HCT116 (cell line): ENCODE results near the gene GNLY.

Source experiments
- EZH2phosphoT487 ChIP-seq: fragments of 200-600 bp; IDR thresholded peaks from 2 replicates; pipeline ENCODE4 v1.6.1; 2018; ENCODE audit warnings: antibody characterized with exemption, borderline replicate concordance
- JUND ChIP-seq: IDR thresholded peaks from 2 replicates; pipeline ENCODE4 v1.6.1; 2012
- POLR2A ChIP-seq: IDR thresholded peaks from 2 replicates; pipeline ENCODE4 v1.7.0; 2011; ENCODE audit warnings: borderline replicate concordance; ENCODE audit not compliant: insufficient read depth, insufficient read length; ENCODE audit errors: extremely low read depth
- POLR2AphosphoS5 ChIP-seq: IDR thresholded peaks from 2 replicates; pipeline ENCODE4 v1.6.1; 2011; ENCODE audit warnings: mild to moderate bottlenecking, low read depth, low read length, moderate library complexity
- YY1 ChIP-seq: IDR thresholded peaks from 2 replicates; pipeline ENCODE4 v1.6.1; 2011; ENCODE audit warnings: low read length, low read depth, moderate library complexity, mild to moderate bottlenecking; ENCODE audit not compliant: insufficient replicate concordance; ENCODE audit errors: extremely low read depth
- ZNF274 ChIP-seq: fragments of 200-500 bp; sonication (Bioruptor generic); IDR thresholded peaks from 2 replicates; pipeline ENCODE4 v1.6.1; 2014; ENCODE audit warnings: mild to moderate bottlenecking, low read depth, low read length, inconsistent platforms
- TF ChIP-seq, protein P1 (sequence below), 3 experiments: fragments of 200-600 bp in 1 of 3; sonication (generic) in 1 of 3; IDR thresholded peaks in 2 of 3; conservative IDR thresholded peaks in 1 of 3; 2 replicates each; pipeline ENCODE4 v1.5.1; 2012 to 2017; ENCODE audit warnings: low read depth in 2 of 3, low read length in 2 of 3, antibody characterized with exemption in 1 of 3, borderline replicate concordance in 1 of 3, control low read depth in 1 of 3, mild to moderate bottlenecking in 1 of 3, mixed read lengths in 1 of 3, mixed run types in 1 of 3, moderate library complexity in 1 of 3; ENCODE audit not compliant: insufficient read depth in 1 of 3
- TF ChIP-seq, protein P2 (sequence below): IDR thresholded peaks from 2 replicates; pipeline ENCODE4 v1.6.1; 2012
- TF ChIP-seq, protein P3 (sequence below): IDR thresholded peaks from 2 replicates; pipeline ENCODE4 v1.6.1; 2011; ENCODE audit warnings: mild to moderate bottlenecking, low read length, moderate library complexity; ENCODE audit not compliant: insufficient replicate concordance; ENCODE audit errors: extremely low read depth

DNA sequence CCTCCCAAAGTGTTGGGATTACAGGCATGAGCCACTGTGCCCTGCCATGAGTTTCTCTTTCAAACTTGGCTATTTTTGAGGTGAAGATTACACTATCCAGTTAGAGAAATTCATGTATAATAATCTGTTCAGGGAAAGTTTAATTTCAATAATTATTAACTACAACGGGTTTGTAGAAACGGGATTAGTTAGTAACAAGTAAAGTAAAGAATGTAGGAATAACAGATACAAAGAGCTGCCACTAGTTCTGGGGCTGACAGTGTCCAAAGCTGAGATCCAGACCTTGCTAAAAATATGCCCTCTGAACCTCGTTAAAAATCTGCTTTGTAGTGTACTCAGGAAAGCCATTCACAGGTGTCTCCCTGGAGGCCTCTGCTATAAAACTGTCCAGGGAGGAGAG, 43.1 kb upstream of the GNLY start:
- TF ChIP-seq POLR2A (no peak), YY1 (no peak), ZNF274 (no peak), EZH2phosphoT487 (no peak), POLR2AphosphoS5 (no peak), JUND (no peak)
- TF ChIP-seq, protein P1, sequence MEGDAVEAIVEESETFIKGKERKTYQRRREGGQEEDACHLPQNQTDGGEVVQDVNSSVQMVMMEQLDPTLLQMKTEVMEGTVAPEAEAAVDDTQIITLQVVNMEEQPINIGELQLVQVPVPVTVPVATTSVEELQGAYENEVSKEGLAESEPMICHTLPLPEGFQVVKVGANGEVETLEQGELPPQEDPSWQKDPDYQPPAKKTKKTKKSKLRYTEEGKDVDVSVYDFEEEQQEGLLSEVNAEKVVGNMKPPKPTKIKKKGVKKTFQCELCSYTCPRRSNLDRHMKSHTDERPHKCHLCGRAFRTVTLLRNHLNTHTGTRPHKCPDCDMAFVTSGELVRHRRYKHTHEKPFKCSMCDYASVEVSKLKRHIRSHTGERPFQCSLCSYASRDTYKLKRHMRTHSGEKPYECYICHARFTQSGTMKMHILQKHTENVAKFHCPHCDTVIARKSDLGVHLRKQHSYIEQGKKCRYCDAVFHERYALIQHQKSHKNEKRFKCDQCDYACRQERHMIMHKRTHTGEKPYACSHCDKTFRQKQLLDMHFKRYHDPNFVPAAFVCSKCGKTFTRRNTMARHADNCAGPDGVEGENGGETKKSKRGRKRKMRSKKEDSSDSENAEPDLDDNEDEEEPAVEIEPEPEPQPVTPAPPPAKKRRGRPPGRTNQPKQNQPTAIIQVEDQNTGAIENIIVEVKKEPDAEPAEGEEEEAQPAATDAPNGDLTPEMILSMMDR (IDR thresholded peaks at IDR 0.05 in 2 of 3, conservative IDR thresholded peaks at IDR 0.05 in 1 of 3; ENCODE audit: borderline replicate concordance in 1 of 3, insufficient read depth in 1 of 3, low read depth in 2 of 3, low read length in 2 of 3): no peak
- TF ChIP-seq, protein P2, sequence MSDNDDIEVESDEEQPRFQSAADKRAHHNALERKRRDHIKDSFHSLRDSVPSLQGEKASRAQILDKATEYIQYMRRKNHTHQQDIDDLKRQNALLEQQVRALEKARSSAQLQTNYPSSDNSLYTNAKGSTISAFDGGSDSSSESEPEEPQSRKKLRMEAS: no peak
- TF ChIP-seq, protein P3, sequence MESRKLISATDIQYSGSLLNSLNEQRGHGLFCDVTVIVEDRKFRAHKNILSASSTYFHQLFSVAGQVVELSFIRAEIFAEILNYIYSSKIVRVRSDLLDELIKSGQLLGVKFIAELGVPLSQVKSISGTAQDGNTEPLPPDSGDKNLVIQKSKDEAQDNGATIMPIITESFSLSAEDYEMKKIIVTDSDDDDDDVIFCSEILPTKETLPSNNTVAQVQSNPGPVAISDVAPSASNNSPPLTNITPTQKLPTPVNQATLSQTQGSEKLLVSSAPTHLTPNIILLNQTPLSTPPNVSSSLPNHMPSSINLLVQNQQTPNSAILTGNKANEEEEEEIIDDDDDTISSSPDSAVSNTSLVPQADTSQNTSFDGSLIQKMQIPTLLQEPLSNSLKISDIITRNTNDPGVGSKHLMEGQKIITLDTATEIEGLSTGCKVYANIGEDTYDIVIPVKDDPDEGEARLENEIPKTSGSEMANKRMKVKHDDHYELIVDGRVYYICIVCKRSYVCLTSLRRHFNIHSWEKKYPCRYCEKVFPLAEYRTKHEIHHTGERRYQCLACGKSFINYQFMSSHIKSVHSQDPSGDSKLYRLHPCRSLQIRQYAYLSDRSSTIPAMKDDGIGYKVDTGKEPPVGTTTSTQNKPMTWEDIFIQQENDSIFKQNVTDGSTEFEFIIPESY: no peak
